DOHH2 (cell line): ENCODE measurements around the gene DOCK1.

Experiments
- H3F3A ChIP-seq: fragments of 200-600 bp; sonication (generic), shearing (Covaris generic); 2 replicates; pipeline ENCODE4 v1.6.0; 2016; ENCODE audit warnings: antibody characterized with exemption, mild to moderate bottlenecking; ENCODE audit not compliant: control insufficient read depth, insufficient read depth
- H3K27ac ChIP-seq: fragments of 200-600 bp; sonication (generic); 2 replicates; pipeline ENCODE4 v1.5.1; 2014; ENCODE audit warnings: low read depth, mild to moderate bottlenecking, low read length, moderate library complexity
- H3K27me3 ChIP-seq: fragments of 200-600 bp; sonication (generic); 2 replicates; pipeline ENCODE4 v1.6.1; 2014; ENCODE audit warnings: mild to moderate bottlenecking, low read length, mixed read lengths; ENCODE audit not compliant: control insufficient read depth
- H3K36me3 ChIP-seq: fragments of 200-600 bp; sonication (generic); 2 replicates; pipeline ENCODE4 v1.6.1; 2014; ENCODE audit warnings: mild to moderate bottlenecking, low read length, moderate library complexity, mixed read lengths; ENCODE audit not compliant: control insufficient read depth
- H3K4me1 ChIP-seq: fragments of 200-600 bp; sonication (generic); 2 replicates; pipeline ENCODE4 v1.6.1; 2014; ENCODE audit warnings: mild to moderate bottlenecking, low read length, mixed read lengths; ENCODE audit not compliant: control insufficient read depth
- H3K4me2 ChIP-seq: fragments of 200-600 bp; sonication (generic); 2 replicates; pipeline ENCODE4 v1.6.0; 2014; ENCODE audit warnings: mild to moderate bottlenecking, low read length, moderate library complexity
- H3K4me3 ChIP-seq: fragments of 200-600 bp; sonication (generic); 2 replicates; pipeline ENCODE4 v1.5.1; 2014; ENCODE audit warnings: mild to moderate bottlenecking, low read length, mixed read lengths
- H3K79me2 ChIP-seq: fragments of 200-600 bp; sonication (generic); 2 replicates; pipeline ENCODE4 v1.6.1; 2014; ENCODE audit warnings: mild to moderate bottlenecking, low read length, mixed read lengths; ENCODE audit not compliant: control insufficient read depth
- H3K9me2 ChIP-seq: fragments of 200-600 bp; sonication (generic); replicated peaks from 2 replicates; pipeline ENCODE4 v1.6.1; 2014; ENCODE audit warnings: mild to moderate bottlenecking, low read length, mixed read lengths; ENCODE audit not compliant: control insufficient read depth
- H3K9me3 ChIP-seq: fragments of 200-600 bp; sonication (generic); 2 replicates; pipeline ENCODE4 v1.6.1; 2014; ENCODE audit warnings: antibody characterized with exemption, low read length, mixed read lengths; ENCODE audit not compliant: control insufficient read depth, insufficient read depth
- H4K20me1 ChIP-seq: fragments of 200-600 bp; sonication (generic); 2 replicates; pipeline ENCODE4 v1.6.0; 2014; ENCODE audit warnings: low read depth, mild to moderate bottlenecking, antibody characterized with exemption, low read length, moderate library complexity; ENCODE audit not compliant: control insufficient read depth, insufficient read depth
- EZH2phosphoT487 ChIP-seq: fragments of 200-600 bp; sonication (generic); IDR thresholded peaks from 2 replicates; pipeline ENCODE4 v1.6.1; 2017; ENCODE audit warnings: borderline replicate concordance, mild to moderate bottlenecking, antibody characterized with exemption, low read length, moderate library complexity, mixed read lengths
- TF ChIP-seq, protein P1 (sequence below): fragments of 200-600 bp; sonication (generic); IDR thresholded peaks from one replicate; pipeline ENCODE4 v1.5.1; 2014; ENCODE audit warnings: antibody characterized with exemption, mild to moderate bottlenecking, low read depth, low read length; ENCODE audit not compliant: poor library complexity, severe bottlenecking

The DOCK1 gene

DNA sequence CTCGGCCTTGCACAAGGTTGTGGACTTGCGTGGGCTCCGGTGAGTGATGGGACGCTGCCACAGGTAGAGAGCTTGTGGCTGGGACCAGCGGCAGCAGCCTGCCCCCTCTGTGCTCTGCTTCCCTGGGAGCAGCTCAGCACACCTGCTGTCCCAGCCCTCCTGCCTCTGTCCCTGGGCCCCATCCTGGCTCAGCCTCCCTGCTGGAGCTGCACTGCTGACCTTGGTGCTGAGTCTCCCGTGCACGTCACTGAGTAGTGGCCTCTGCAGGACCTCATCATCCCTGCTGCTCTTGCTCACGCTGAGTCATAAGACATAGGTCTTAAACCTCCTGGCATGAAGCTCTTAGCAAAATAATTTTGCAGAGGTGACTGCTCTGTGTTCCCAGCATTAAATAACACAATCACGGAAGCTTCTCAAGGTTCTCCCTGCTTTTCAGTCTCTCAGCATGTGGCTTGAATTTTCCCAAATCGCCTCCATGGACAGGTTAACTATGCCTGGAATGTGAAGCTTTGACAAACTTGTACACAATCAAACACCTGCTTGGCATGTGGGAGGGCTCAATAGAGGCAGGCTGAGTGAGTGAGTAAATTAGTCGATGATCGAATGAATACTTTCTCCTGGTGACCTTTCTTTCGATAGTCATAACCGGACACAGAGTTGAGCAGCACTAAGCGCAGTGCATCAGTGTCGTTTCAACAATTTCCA lies 580.1 kb downstream of the DOCK1 start:
- no peaks in the 10 kb centered on the region for H3F3A ChIP-seq
- no peaks in the 10 kb centered on the region for H3K36me3 ChIP-seq
- no peaks in the 10 kb centered on the region for H3K79me2 ChIP-seq
- H4K20me1 ChIP-seq: no peaks in the 10 kb centered on the region
- no peaks in the 10 kb centered on the region for H3K9me2 ChIP-seq
- H3K27ac ChIP-seq: no peak overlapping the region
- no peaks in the 10 kb centered on the region for H3K27me3 ChIP-seq
- H3K4me3 ChIP-seq: no peak overlapping the region
- no peak overlapping the region for H3K4me2 ChIP-seq
- H3K9me3 ChIP-seq: no peaks in the 10 kb centered on the region
- no peak for TF ChIP-seq EZH2phosphoT487
- TF ChIP-seq, protein P1, sequence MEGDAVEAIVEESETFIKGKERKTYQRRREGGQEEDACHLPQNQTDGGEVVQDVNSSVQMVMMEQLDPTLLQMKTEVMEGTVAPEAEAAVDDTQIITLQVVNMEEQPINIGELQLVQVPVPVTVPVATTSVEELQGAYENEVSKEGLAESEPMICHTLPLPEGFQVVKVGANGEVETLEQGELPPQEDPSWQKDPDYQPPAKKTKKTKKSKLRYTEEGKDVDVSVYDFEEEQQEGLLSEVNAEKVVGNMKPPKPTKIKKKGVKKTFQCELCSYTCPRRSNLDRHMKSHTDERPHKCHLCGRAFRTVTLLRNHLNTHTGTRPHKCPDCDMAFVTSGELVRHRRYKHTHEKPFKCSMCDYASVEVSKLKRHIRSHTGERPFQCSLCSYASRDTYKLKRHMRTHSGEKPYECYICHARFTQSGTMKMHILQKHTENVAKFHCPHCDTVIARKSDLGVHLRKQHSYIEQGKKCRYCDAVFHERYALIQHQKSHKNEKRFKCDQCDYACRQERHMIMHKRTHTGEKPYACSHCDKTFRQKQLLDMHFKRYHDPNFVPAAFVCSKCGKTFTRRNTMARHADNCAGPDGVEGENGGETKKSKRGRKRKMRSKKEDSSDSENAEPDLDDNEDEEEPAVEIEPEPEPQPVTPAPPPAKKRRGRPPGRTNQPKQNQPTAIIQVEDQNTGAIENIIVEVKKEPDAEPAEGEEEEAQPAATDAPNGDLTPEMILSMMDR: no peak
- H3K4me1 ChIP-seq: no peaks in the 10 kb centered on the region

DNA sequence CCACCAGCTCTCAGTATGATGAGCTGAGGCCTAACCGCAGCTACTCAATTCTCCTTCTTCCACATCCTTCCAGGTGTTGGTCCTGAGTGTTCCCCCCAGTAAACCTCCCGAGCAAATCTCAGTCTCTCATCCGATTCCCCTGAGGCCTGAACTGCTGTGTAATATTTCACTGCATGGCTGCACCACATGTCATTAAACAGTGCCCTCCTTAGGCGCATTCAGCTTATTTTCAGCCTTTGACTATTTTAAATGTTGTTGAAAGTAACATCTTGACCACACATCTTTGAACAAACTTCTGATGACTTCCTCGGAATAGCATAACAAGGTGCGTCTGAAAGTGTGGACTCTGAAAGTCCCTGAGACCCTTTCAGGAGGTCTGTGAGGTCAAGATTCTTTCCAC lies 581.1 kb downstream of the DOCK1 start:
- no peaks in the 10 kb centered on the region for H3K4me1 ChIP-seq
- no peaks in the 10 kb centered on the region for H3K9me3 ChIP-seq
- H3K27me3 ChIP-seq: no peaks in the 10 kb centered on the region
- no peak for TF ChIP-seq EZH2phosphoT487
- TF ChIP-seq, protein P1: no peak
- H3K79me2 ChIP-seq: no peaks in the 10 kb centered on the region
- no peaks in the 10 kb centered on the region for H3K36me3 ChIP-seq
- no peaks in the 10 kb centered on the region for H3K9me2 ChIP-seq
- no peak overlapping the region for H3K4me3 ChIP-seq
- H3F3A ChIP-seq: no peaks in the 10 kb centered on the region
- H3K27ac ChIP-seq: no peak overlapping the region
- no peak overlapping the region for H3K4me2 ChIP-seq
- H4K20me1 ChIP-seq: no peaks in the 10 kb centered on the region

DNA sequence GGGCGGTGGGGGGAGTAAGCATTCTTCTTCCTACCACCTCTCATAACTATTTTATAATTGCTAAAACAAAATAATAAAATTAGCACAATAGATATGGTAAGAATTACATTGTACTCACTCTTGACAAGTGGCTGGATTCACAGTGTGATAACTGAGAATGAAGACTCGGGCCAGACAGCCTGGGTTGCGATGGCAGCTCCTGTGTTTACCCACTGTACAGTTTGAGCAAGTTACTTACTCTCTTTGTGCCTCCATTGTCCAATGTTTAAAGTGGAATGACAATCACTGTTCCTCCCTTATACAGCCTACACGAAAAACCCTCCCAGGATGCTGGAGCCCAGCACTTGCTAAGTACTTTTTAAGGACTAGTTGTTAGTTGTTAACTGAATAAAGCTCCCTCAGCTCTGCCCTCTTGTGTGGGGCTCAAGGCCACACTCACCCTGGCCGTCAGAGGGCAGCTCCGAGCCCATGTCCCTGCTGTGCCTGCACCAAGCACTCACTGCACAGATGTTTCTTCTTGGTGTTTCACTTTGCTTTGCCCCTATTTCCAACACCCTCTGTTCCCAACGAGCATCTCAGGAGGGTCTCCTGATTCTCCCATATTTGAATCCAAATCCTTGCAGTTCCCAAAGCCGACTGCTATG lies 587.5 kb downstream of the DOCK1 start:
- Histone ChIP-seq H3K36me3 (no peaks in the 10 kb centered on the region), H3F3A (no peaks in the 10 kb centered on the region), H3K9me3 (no peaks in the 10 kb centered on the region), H3K4me3 (no peak overlapping the region), H4K20me1 (no peaks in the 10 kb centered on the region), H3K4me1 (no peaks in the 10 kb centered on the region), H3K79me2 (no peaks in the 10 kb centered on the region), H3K9me2 (no peaks in the 10 kb centered on the region), H3K4me2 (no peak overlapping the region), H3K27me3 (no peaks in the 10 kb centered on the region), H3K27ac (no peak overlapping the region)
- TF ChIP-seq, protein P1: no peak
- no peak for TF ChIP-seq EZH2phosphoT487
